IMR-90 (cell line): ENCODE data around the gene ARHGAP10. TPM values are rescaled to one million over a fixed set of nuclear protein-coding genes. Genes with fewer than 3 reads are reported as not detected.

Experiments
- ATAC-seq: fragments of 200-7000 bp; cut with Tn5 transposase; 2 replicates; pipeline ENCODE4 v1.9.1; 2020; ENCODE audit warnings: low read depth, mild to moderate bottlenecking, moderate library complexity
- BruUV-seq: library from RNA; stranded (reverse); fragments of 400-500 nt; replicated peaks from 2 replicates; lab custom pipeline; 2021; lab: Mats Ljungman, UMichigan
- CTCF ChIA-PET: fragments of 300-600 bp; formaldehyde crosslinking; extraction: SDS; loops from one replicate; lab custom pipeline; 2021; ENCODE audit warnings: antibody characterized with exemption; lab: Yijun Ruan, JAX
- POLR2A ChIA-PET: fragments of 300-600 bp; sonication (Branson Sonifier 250); formaldehyde crosslinking; loops from one replicate; lab custom pipeline; 2022; ENCODE audit warnings: antibody characterized with exemption; ENCODE audit not compliant: unreplicated experiment; lab: Charles Lee
- DNase-seq: peaks from one replicate; pipeline ENCODE4 v3.0.0; 2013
- H2AFZ ChIP-seq: replicated peaks from 2 replicates; pipeline ENCODE3; 2013; ENCODE audit warnings: low read length, mild to moderate bottlenecking; ENCODE audit not compliant: poor library complexity
- H2AK5ac ChIP-seq: 2 replicates; pipeline ENCODE4 v1.6.1; 2013; ENCODE audit warnings: low read depth, low read length, inconsistent platforms
- H2AK9ac ChIP-seq: replicated peaks from 2 replicates; pipeline ENCODE3; 2013; ENCODE audit warnings: mild to moderate bottlenecking, low read depth, low read length, moderate library complexity; ENCODE audit not compliant: poor library complexity
- H2BK120ac ChIP-seq: 2 replicates; pipeline ENCODE4 v1.6.1; 2013; ENCODE audit warnings: low read depth, low read length, inconsistent platforms
- H2BK15ac ChIP-seq: 3 replicates; pipeline ENCODE4 v1.6.1; 2013; ENCODE audit warnings: low read depth, low read length, inconsistent platforms
- H2BK20ac ChIP-seq: 2 replicates; pipeline ENCODE4 v1.6.1; 2013; ENCODE audit warnings: low read depth, mild to moderate bottlenecking, inconsistent platforms, low read length, moderate library complexity
- H2BK5ac ChIP-seq: 2 replicates; pipeline ENCODE4 v1.6.1; 2013; ENCODE audit warnings: mild to moderate bottlenecking, low read depth, low read length, inconsistent platforms; ENCODE audit not compliant: poor library complexity, severe bottlenecking
- H3K14ac ChIP-seq: replicated peaks from 2 replicates; pipeline ENCODE4 v1.6.1; 2013; ENCODE audit warnings: low read depth, low read length, inconsistent platforms
- H3K18ac ChIP-seq: 2 replicates; pipeline ENCODE4 v1.6.1; 2013; ENCODE audit warnings: low read depth, low read length, control low read depth
- H3K23ac ChIP-seq: 2 replicates; pipeline ENCODE4 v1.6.1; 2013; ENCODE audit warnings: low read depth, low read length, inconsistent platforms
- H3K27ac ChIP-seq: 2 replicates; pipeline ENCODE4 v1.5.1; 2013; ENCODE audit warnings: mild to moderate bottlenecking, control low read depth, low read length; ENCODE audit not compliant: insufficient read depth
- H3K27me3 ChIP-seq: 2 replicates; pipeline ENCODE4 v1.6.1; 2013; ENCODE audit warnings: low read length; ENCODE audit not compliant: control insufficient read depth, insufficient read depth
- H3K36me3 ChIP-seq: 2 replicates; pipeline ENCODE4 v1.6.1; 2013; ENCODE audit warnings: low read length, mixed read lengths; ENCODE audit not compliant: control insufficient read depth, insufficient read depth
- H3K4ac ChIP-seq: 2 replicates; pipeline ENCODE4 v1.6.1; 2013; ENCODE audit warnings: low read depth, low read length, inconsistent platforms
- H3K4me1 ChIP-seq: 2 replicates; pipeline ENCODE4 v1.6.1; 2013; ENCODE audit warnings: low read length, mixed read lengths; ENCODE audit not compliant: control insufficient read depth, insufficient read depth
- H3K4me2 ChIP-seq: 2 replicates; pipeline ENCODE4 v1.6.1; 2013; ENCODE audit warnings: low read depth, mild to moderate bottlenecking, control low read depth, low read length, moderate library complexity
- H3K4me3 ChIP-seq: 2 replicates; pipeline ENCODE4 v1.5.1; 2013; ENCODE audit warnings: low read depth, mild to moderate bottlenecking, control low read depth, low read length, moderate library complexity; ENCODE audit not compliant: insufficient read depth
- H3K56ac ChIP-seq: 2 replicates; pipeline ENCODE4 v1.6.1; 2013; ENCODE audit warnings: low read length, inconsistent platforms; ENCODE audit not compliant: insufficient read depth; ENCODE audit errors: extremely low read depth
- H3K79me1 ChIP-seq, 2 experiments: 2 replicates each; pipeline ENCODE4 v1.6.1; 2013; ENCODE audit warnings: low read length in 2 of 2, inconsistent platforms in 1 of 2, low read depth in 1 of 2
- H3K9ac ChIP-seq: 2 replicates; pipeline ENCODE4 v1.6.1; 2013; ENCODE audit warnings: low read depth, low read length, control low read depth
- H3K9me1 ChIP-seq: 2 replicates; pipeline ENCODE4 v1.6.1; 2013; ENCODE audit warnings: low read length, inconsistent platforms; ENCODE audit not compliant: insufficient read depth
- H3K9me3 ChIP-seq: 2 replicates; pipeline ENCODE4 v1.6.1; 2013; ENCODE audit warnings: low read length; ENCODE audit not compliant: control insufficient read depth, insufficient read depth
- H4K20me1 ChIP-seq: 2 replicates; pipeline ENCODE4 v1.6.1; 2013; ENCODE audit warnings: low read length, inconsistent platforms; ENCODE audit not compliant: insufficient read depth
- H4K5ac ChIP-seq: 2 replicates; pipeline ENCODE4 v1.6.1; 2013; ENCODE audit warnings: mild to moderate bottlenecking, low read depth, low read length, control low read depth
- H4K8ac ChIP-seq, 2 experiments: 2 replicates each; pipeline ENCODE4 v1.6.1; 2013; ENCODE audit warnings: low read depth in 2 of 2, low read length in 2 of 2, control low read depth in 1 of 2, inconsistent platforms in 1 of 2
- H4K91ac ChIP-seq: 2 replicates; pipeline ENCODE4 v1.6.1; 2013; ENCODE audit warnings: low read depth, low read length, inconsistent platforms; ENCODE audit not compliant: insufficient read depth
- CEBPB ChIP-seq: IDR thresholded peaks from 2 replicates; pipeline ENCODE4 v1.6.1; 2012; ENCODE audit warnings: low read depth, low read length, improper control_type of control experiment
- MAFK ChIP-seq: IDR thresholded peaks from 2 replicates; pipeline ENCODE4 v1.6.1; 2012; ENCODE audit warnings: low read depth, low read length, improper control_type of control experiment
- RAD21 ChIP-seq: IDR thresholded peaks from 2 replicates; pipeline ENCODE4 v1.6.1; 2012; ENCODE audit warnings: low read length, improper control_type of control experiment
- RCOR1 ChIP-seq: IDR thresholded peaks from 2 replicates; pipeline ENCODE4 v1.6.1; 2012; ENCODE audit warnings: mild to moderate bottlenecking, low read length, improper control_type of control experiment; ENCODE audit not compliant: insufficient replicate concordance
- SMC3 ChIP-seq: fragments of 150-350 bp; IDR thresholded peaks from 2 replicates; pipeline ENCODE4 v1.6.1; 2016; ENCODE audit warnings: low read depth, mild to moderate bottlenecking, antibody characterized with exemption, low read length, moderate library complexity
- USF2 ChIP-seq: fragments of 150-350 bp; IDR thresholded peaks from 2 replicates; pipeline ENCODE4 v1.6.1; 2017; ENCODE audit warnings: mild to moderate bottlenecking, antibody characterized with exemption, low read length, low read depth
- WGBS, 2 experiments: methylation state at CpG; one replicate each; pipeline versions ENCODE4 v1.1.5 to v1.1.7; 2013; ENCODE audit warnings: missing lambda C conversion rate in 2 of 2; ENCODE audit not compliant: insufficient read length in 1 of 2; ENCODE audit errors: extremely low coverage in 2 of 2; 5-methylcytosine and 5-hydroxymethylcytosine counted together
- dilution Hi-C: fragments of 300-500 bp; cut with HindIII; formaldehyde crosslinking; loops from one replicate; pipeline ENCODE4 v1.14.3; 2018; ENCODE audit warnings: low sequenced_read_pairs; ENCODE audit not compliant: unreplicated experiment
- in situ Hi-C: fragments of 300-500 bp; cut with MboI; formaldehyde crosslinking; loops from 3 replicates; pipeline ENCODE4 v1.14.3; 2019; ENCODE audit warnings: low sequenced_read_pairs, inconsistent platforms, mixed read lengths
- intact Hi-C: fragments of 100-400 bp; cut with micrococcal nuclease; formaldehyde crosslinking; loops from 2 replicates; pipeline ENCODE4 v1.10.0; 2022
- polyA plus RNA-seq, 3 experiments: library from polyadenylated mRNA; depleted of rRNA; stranded (reverse); fragments of >200 nt; gene quantifications; 2 replicates each; pipeline ENCODE4 v1.2.3, GENCODE V29; 2012; ENCODE audit warnings: low replicate concordance in 1 of 3
- total RNA-seq: library from RNA; depleted of rRNA; stranded (reverse); fragments of >200 nt; gene quantifications from 2 replicates; pipeline ENCODE4 v1.2.3, GENCODE V29; 2012

ARHGAP10 gene
- total and polyA plus RNA-seq, 2 of the 4 experiments (the other 2 are of a cell fraction): 27.1 to 29.4 TPM

- no TSS peak for BruUV-seq
- intact Hi-C loops: no loop called here
- dilution Hi-C loops: no loop called here
- H4K20me1 ChIP-seq: no peaks in the 10 kb centered on the region
- no peaks in the 10 kb centered on the region for H3K27me3 ChIP-seq
- H3K79me1 ChIP-seq: peaks cover 25 to 60% of the 10 kb centered on the region in 2 experiments
- H3K4me2 ChIP-seq: no peak overlapping the region
- H2BK20ac ChIP-seq: peak overlapping the region; percentile 31; the same call in 1 of the 2 replicates
- H2AK9ac ChIP-seq: no peak overlapping the region
- peaks cover 25% of the 10 kb centered on the region for H3K4me1 ChIP-seq
- no peak overlapping the region for H3K23ac ChIP-seq
- H3K14ac ChIP-seq: 0 out of 2 replicates have a peak overlapping the region, but pooled peaks have one; percentile 29
- peak overlapping the region; percentile 71; the same call in 1 of the 2 replicates for H3K18ac ChIP-seq
- no peak overlapping the region for H4K5ac ChIP-seq
- DNase-seq (no peak), ATAC-seq (no peak)
- peak overlapping the region; percentile 48 for H3K4ac ChIP-seq
- H3K4me3 ChIP-seq: no peak overlapping the region
- no peaks in the 10 kb centered on the region for H3K36me3 ChIP-seq
- peak overlapping the region; percentile 92 for H2AK5ac ChIP-seq
- no peak overlapping the region for H4K91ac ChIP-seq
- no peak overlapping the region for H2AFZ ChIP-seq
- WGBS, 2 experiments: 100% methylated on average over 1 of the region's 2 CpGs; no CpG with 5 or more reads in 1 of the 2 experiments
- CTCF ChIA-PET: no interaction called here
- in situ Hi-C loops: no loop called here
- no peak overlapping the region for H3K56ac ChIP-seq
- peaks cover 5% of the 10 kb centered on the region; the same call in 1 of the 2 replicates for H3K9me3 ChIP-seq
- H4K8ac ChIP-seq: no peak overlapping the region
- POLR2A ChIA-PET: no interaction called here
- H2BK15ac ChIP-seq: peak overlapping the region; percentile 47; the same call in 1 of the 3 replicates
- no peak for TF ChIP-seq SMC3
- TF ChIP-seq RCOR1: no peak
- no peak for TF ChIP-seq RAD21
- no peak for TF ChIP-seq CEBPB
- TF ChIP-seq MAFK: no peak
- TF ChIP-seq USF2: no peak
- no peak overlapping the region for H3K9ac ChIP-seq
- peak overlapping the region; percentile 94 for H2BK5ac ChIP-seq
- peak overlapping the region; percentile 71; the same call in 1 of the 2 replicates for H3K27ac ChIP-seq
- H2BK120ac ChIP-seq: peak overlapping the region; percentile 12; the same call in 1 of the 2 replicates
- peaks cover 22% of the 10 kb centered on the region; the same call in 1 of the 2 replicates for H3K9me1 ChIP-seq
Measured at GRCh38 chr4:147833741-147834140, 101.9 kb downstream of the ARHGAP10 start.
